ENCODE measurements around the gene RBP2.

RBP2 gene

DNA sequence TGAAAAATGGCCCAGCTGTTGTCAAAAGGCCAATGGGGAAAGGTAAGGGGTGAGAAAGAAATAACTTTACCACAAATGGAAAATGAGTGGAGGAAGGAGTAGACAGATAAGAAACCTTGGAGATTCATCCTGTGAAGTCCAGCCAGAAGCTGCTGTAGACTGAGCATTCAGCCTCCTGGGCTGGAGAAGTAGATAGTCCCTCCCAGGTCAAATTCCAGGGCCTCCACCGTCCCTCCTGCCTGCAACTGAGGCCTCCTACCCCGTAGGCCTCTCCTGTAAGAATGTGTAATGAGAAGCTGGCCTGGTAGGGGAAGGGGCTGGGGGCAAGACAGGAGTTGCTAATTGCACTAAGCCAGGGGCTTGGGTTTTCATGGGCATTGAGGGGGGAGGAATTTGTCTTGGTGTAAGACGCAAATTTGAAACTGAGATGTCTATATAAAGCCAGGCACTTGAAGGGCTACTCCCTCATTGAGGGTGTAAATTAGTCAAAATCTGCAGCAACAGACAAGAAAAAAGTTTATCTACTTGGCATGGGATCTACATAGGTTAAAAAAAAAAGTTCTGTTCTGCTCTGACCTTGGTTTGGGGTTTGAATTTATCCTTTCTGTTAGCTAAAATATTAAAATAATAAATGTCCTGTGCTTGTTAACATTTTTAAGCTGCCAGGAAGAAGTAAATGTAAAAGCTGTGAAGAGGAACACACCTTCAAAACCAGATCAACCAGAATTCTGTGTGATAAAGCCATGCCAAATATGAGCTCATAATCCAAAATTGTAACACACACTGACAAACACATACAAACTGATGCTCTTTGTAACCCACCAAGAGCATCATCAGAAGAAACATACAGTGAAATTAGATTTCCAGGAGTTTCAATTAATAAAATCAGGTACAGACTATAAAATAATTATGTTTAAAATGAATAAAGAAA lies 1.7 kb upstream of the RBP2 start:
- no peak for DNase-seq

DNA sequence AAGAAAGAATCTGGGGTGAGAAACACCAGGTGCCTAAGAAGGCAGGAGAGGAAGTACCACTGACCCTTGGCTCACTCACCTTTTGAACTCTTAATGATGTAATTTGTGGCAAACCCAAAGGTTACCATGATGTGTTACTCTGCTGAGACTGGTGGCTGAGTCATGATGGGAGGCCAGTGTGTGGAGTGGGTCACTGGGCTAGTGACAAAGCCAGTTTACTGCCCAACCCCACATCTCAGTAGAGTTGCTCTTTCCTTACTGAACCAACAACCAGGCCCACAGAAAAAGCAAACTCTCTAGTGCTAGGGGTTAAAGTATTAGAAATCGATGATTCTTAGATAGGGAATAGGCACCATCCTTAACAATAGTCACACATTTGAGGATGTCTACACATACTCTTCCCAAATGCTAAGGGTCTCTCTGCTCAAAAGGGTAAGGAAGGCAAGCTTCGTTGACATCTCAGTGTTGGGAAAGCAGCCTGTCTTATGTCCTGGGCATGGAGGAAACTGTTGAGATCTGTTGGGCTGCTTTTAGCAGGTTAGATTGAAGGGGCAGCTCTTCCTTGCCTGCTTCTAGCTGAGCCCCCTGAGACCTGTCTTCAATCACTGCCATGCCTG lies 3.1 kb downstream of the RBP2 start:
- no peak for DNase-seq

- no peak for DNase-seq
These were observed 3.8 kb downstream of the RBP2 start for GRCh38 chr3:139472380-139473010.

GRCh38 chr3:139470199-139470598 lies 6.1 kb downstream of the RBP2 start:
- DNase-seq: no peak

DNA sequence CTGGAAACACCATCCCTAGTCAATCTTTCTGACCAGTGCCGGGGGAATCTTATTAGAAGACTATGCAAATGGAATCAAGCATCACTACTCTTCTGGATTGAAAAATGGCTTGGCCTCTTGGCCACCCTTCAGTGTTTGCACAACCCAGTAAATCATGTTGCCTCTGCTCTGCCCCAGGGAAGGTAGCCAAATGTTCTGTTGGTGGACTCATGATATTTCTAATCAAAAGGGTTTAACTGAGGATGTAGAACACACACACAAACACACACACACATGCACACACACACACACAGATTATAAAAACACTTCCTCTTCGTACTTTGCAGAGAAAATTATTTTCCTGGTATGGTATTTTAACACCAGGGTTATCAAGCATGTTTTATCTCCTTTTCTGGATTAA lies 7.9 kb downstream of the RBP2 start:
- no peak for DNase-seq

DNA sequence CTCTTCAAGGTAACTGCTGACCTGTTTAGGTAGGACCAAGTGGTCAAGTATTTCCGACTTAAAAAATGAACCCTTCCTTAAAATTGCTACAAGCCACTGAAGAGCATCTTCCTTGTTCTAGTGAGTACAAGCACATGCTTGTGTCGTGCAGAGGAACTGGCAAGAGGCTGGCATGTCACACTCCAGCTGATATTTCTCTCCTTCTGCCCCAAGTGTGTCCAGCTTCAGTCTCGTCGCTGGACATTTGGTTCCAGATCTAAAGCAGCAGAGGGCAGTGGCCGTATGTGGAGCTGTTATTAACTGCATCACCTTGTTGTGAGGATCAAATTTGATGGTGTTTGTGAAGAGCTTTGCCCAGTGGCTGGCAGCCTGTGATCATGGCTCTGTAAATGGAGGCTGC lies 10.0 kb downstream of the RBP2 start:
- DNase-seq: no peak

DNA sequence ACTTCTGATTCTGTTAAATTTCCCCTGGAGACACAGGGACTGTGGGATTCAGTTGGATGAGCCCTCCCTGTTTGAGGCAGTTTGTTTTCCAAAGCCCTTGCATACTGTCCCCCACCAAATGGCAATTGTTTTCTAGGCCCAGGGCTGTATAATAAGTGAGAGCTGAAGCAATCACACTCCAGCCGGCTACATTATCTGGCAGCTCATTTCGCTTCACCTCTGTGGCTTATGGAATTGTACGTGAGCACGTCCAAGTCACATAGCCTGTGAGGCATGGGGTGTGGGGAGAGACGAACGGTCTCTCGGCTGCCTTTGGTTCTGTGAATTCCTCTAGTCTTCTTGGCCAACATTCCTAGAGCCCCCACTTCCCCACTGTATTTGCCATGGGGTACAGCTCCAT lies 10.7 kb downstream of the RBP2 start:
- no peak for DNase-seq

DNA sequence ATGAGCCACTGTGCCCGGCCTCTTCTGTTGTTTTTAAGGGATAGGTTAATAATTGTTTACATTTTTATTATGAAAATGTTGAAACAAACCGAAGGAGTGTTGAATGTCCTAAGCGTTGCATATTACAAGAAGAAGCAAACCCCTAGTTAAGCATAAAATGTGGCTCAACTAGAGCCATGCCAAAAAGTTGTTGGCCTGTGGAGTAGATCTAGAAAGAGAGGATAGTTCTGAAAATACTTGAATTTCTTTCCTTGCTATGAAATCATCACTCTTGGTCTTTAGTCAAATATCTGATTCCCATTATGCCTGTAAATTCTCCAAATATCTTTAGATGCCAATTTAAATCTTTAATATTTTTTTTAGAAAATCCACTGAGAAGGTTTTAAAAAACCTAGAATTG lies 12.8 kb downstream of the RBP2 start:
- no peak for DNase-seq

GRCh38 chr3:139460529-139460928 lies 15.8 kb downstream of the RBP2 start:
- no peak for DNase-seq

DNA sequence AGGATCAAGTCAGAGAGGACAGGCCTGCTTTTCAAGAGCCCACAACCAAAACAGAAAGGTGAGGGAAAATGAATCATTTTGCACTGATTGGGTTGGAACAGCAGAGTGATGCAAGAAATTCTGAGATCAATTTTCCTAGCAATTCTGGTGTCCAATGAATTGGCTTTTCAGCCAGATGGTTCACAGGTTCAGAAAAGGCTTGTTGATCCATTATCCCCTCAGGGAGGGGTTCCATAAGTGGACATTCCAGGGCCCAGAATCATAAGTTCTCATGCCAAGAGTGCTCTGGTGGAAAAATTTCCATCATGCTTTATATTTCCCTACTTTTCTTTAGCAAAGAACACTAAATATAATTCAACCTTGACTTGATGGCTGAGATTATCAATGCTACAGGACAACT lies 16.2 kb downstream of the RBP2 start:
- DNase-seq: no peak

DNA sequence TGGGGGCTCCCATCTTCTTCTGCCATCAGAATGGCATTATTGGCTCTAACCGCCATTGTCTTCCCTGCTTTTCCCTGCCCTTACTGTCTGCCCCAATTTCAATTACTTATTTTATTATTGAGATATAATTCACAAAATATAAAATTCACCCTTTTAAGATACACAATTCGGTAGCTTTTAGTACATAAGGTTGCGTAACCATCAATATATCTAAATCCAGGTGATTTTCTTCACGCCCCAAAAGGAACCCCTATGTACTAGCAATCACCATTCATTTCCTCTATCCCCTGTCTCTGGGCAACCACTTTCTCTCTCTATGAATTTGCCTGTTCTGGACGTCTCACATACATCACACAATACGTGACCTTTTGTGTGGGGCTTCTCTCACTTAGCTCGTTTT lies 18.0 kb downstream of the RBP2 start:
- no peak for DNase-seq

GRCh38 chr3:139457066-139457465 lies 19.2 kb downstream of the RBP2 start:
- DNase-seq: no peak

DNA sequence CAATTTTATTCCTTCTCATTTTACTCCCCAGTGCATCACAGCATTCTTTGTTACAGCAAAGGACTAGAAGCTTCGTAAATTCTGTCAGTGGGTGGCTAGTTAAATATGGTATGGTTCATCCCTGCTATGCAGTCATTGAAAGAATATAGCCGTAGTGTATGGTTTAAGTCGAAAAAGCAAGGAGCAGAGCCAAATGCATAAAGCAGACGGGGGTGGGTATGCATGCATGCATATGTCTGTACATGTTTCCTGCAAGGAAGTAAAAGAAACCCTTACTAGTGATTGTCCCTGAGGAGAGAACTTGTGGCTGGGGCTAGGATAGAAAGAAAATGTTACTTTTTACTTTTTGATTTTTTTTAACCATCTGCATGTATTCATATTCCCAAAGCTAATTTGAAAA lies 19.9 kb downstream of the RBP2 start:
- DNase-seq: no peak

DNA sequence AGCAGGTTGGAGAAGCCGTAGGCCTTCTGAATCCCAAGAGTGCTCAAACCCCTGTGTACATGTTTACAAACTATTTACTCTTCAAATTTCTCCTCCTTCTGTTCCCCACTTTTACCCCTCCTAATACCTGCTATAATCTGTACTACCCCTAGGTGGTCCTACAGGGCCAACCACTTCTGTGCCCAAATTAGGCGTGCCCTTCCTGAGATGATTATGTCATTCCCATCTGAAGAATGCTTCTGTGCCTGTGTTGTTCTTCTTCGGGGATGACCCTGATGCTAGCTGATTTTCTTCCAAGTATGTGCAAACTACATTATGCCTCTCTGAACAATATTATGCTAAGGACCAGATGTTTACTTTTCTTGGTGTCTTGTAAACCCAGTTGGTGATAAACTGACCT lies 20.5 kb downstream of the RBP2 start:
- DNase-seq: no peak

DNA sequence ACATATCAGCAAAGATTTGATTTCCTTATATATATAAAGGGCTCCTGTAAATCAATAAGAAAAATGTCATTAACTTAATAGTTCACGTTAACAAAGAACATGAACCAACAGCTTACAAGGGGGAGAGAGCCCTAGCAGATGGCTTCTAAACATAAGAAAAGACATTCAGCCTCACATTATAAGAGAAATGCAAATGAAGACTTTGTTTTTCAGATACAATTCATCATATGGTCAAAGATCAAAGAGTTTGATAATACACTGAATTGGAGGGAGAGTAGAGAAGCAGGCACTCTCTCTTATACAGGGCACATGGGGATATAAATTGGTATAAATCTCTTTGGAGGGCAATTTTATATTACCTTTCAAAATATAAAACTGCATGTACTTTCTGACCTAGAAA lies 21.1 kb downstream of the RBP2 start:
- no peak for DNase-seq

DNA sequence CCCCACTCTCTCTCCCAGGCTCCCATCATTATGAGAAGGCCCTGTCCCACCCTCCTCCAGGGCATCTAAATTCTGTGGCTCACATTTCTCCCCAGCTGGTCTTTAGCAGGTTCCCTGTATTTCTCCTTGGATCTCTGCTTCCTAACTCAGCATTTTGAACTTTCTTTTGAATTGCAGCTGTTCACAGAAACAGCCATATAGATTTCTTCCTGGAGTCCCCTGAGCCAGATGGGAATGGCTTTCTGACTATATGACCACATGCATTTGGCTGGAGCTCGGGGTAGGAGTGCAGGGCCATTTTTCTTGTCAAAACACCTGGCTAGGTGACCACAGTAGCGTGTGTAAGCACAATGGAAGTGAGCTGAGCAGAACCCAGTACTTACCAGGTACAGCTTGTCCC lies 22.0 kb downstream of the RBP2 start:
- DNase-seq: no peak

GRCh38 chr3:139450159-139450558 lies 26.2 kb downstream of the RBP2 start:
- DNase-seq: no peak

DNA sequence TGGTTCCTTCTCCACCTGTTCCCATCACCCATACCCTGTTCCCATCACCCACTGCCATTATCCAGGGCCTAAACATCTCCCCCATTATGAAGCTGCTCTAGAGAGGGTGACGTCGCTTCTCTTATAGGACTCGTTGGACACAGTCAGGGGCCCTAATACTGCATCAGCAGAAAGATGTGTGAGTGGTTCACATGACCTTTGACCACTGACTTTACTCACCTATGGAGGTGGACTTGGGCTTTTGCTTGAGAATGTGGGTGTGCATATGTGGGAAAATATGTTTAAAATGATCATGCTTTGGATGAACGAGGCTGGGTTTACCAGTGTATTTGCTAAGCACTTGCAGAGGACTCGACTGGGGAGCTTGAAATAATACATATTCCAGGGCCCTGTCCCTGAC lies 26.8 kb downstream of the RBP2 start:
- DNase-seq: no peak

DNA sequence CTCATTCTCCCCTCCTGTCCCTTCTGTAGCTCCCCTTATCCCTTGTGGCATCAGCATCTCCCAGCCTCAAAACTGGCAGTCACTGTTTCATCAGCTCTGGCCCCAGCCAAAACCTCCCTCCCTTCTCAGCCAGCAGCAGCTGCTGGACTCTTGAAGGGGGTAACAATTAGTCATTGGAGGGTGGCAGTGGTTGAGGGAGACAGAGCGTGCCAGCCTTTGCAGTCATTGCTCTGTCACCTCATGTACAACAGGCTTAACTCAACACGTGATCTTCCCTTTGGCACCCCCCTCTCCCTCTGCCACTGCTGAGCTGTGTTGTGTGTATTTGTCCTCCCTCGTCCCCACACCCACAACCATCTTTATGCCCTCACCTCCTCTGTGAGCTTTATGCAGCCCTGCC lies 28.2 kb downstream of the RBP2 start:
- no peak for DNase-seq

DNA sequence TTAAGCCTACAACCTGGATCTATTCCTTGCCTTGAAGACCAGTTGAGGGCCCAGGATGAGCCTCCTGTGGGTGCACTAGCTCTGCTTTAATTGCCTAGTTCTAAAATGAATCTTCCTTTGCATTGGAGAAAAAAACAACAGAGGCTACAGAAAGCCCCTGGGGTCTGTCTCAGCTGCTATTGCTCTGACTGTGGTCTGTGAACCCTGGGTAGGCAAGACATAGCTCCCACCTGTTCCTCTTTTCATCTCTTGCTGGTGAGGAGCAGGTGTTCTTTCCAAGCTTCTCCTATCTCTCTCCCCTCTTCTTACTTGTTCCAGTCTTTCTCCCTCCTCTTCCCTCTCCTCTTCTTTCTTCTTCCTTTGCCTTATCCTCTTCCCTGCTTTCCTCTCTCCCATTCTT lies 28.8 kb downstream of the RBP2 start:
- no peak for DNase-seq

- no peak for DNase-seq
These were observed 31.9 kb downstream of the RBP2 start for GRCh38 chr3:139444446-139444845.

DNA sequence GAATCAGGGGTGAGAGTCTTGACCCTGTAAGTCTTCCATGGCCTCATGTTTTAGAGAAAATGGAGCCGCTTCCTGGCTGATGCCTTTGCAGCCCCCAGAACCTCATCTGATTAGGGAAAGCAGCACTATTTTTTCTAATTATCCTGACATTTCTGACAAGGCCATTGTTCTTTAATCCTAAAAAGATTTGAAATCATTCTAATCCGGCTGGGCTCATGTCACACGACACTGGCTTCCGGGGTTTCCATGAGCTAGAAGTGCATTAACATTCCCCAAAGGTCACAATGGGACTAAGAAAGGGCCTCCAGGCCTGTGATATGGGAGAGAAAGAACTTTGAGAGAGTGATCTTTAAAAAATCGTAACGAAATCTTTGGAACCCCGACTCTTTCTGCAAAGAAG lies 33.1 kb downstream of the RBP2 start:
- DNase-seq: no peak

DNA sequence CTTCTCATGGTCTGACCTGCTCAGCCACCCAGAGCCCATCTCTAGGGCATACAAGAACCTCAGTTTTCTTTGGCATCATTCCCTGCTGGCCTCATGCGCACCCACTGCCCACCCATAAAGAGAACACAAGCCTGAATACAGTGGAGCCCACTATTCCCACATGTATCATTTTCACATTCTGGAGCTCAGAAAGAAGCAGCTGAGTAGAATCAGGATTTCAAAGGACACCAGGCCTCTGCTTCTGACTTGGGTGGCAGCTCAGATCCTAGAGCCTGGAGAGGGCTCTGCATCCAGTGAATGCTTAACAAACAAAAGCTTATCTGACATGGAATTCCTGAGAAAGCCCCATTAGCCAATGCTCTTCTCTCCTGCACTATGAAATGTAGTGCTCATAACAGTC lies 34.7 kb downstream of the RBP2 start:
- no peak for DNase-seq
